Ectodermal cell (in vitro differentiated cells): ENCODE results near the gene KLHL26.

ENCODE experiments used
- H3K27ac ChIP-seq: 2 replicates; pipeline ENCODE4 v1.7.0; 2013; ENCODE audit warnings: mild to moderate bottlenecking, low read depth, low read length; ENCODE audit not compliant: insufficient read depth, poor library complexity, severe bottlenecking
- H3K27me3 ChIP-seq: 2 replicates; pipeline ENCODE4 v1.7.0; 2013; ENCODE audit warnings: mild to moderate bottlenecking, low read length; ENCODE audit not compliant: insufficient read depth, control insufficient read depth, poor library complexity, severe bottlenecking
- H3K36me3 ChIP-seq: one replicate; pipeline ENCODE4 v1.7.0; 2013; ENCODE audit warnings: low read length; ENCODE audit not compliant: control insufficient read depth, insufficient read depth
- H3K4me1 ChIP-seq: one replicate; pipeline ENCODE4 v1.7.0; 2013; ENCODE audit warnings: low read length; ENCODE audit not compliant: control insufficient read depth, insufficient read depth
- H3K4me3 ChIP-seq: 2 replicates; pipeline ENCODE4 v1.7.0; 2013; ENCODE audit warnings: low read depth, low read length, control low read depth; ENCODE audit not compliant: insufficient read depth
- H3K9me3 ChIP-seq: 2 replicates; pipeline ENCODE4 v1.7.0; 2013; ENCODE audit warnings: mild to moderate bottlenecking, low read length, moderate library complexity; ENCODE audit not compliant: control insufficient read depth
- WGBS, 2 experiments: methylation state at CpG; one replicate each; pipeline ENCODE4 v1.1.7; 2013; ENCODE audit warnings: missing lambda C conversion rate in 2 of 2; 5-methylcytosine and 5-hydroxymethylcytosine counted together

Gene KLHL26

GRCh38 chr19:18687740-18688465 is 51.1 kb downstream of the KLHL26 start:
- H3K27ac ChIP-seq: no peak overlapping the region
- 95% methylated on average over 16 of the region's 16 CpGs for WGBS, 2 experiments
- peaks cover 9% of the 10 kb centered on the region for H3K4me1 ChIP-seq

GRCh38 chr19:18696023-18696422 is 59.2 kb downstream of the KLHL26 start:
- WGBS, 2 experiments: 95 to 96% methylated on average over 12 of the region's 12 CpGs
- Histone ChIP-seq H3K4me3 (no peak overlapping the region), H3K27ac (no peak overlapping the region), H3K9me3 (no peaks in the 10 kb centered on the region), H3K4me1 (peaks cover 12% of the 10 kb centered on the region), H3K36me3 (no peaks in the 10 kb centered on the region), H3K27me3 (no peaks in the 10 kb centered on the region)

More at GRCh38 chr19:18687740-18688465, 51.1 kb downstream of the KLHL26 start:
- Histone ChIP-seq H3K9me3 (no peaks in the 10 kb centered on the region), H3K4me3 (no peak overlapping the region), H3K36me3 (no peaks in the 10 kb centered on the region), H3K27me3 (no peaks in the 10 kb centered on the region)

- H3K27ac ChIP-seq: no peak overlapping the region
- no peaks in the 10 kb centered on the region for H3K36me3 ChIP-seq
- H3K4me1 ChIP-seq: peaks cover 13% of the 10 kb centered on the region
- H3K4me3 ChIP-seq: no peak overlapping the region
- no peaks in the 10 kb centered on the region for H3K9me3 ChIP-seq
- WGBS, 2 experiments: 93 to 94% methylated on average over 3 of the region's 3 CpGs
- no peaks in the 10 kb centered on the region for H3K27me3 ChIP-seq
Measured at GRCh38 chr19:18697680-18698079, 60.9 kb downstream of the KLHL26 start.

- H3K4me3 ChIP-seq: no peak overlapping the region
Measured at GRCh38 chr19:18698321-18699167, 61.7 kb downstream of the KLHL26 start.

GRCh38 chr19:18699403-18700054 is 62.7 kb downstream of the KLHL26 start:
- Histone ChIP-seq H3K4me1 (peaks cover 13% of the 10 kb centered on the region), H3K9me3 (no peaks in the 10 kb centered on the region), H3K27ac (no peak overlapping the region), H3K4me3 (no peak overlapping the region), H3K27me3 (no peaks in the 10 kb centered on the region), H3K36me3 (no peaks in the 10 kb centered on the region)
- 75 to 80% methylated on average over 14 of the region's 14 CpGs for WGBS, 2 experiments

More at GRCh38 chr19:18698321-18699167, 61.7 kb downstream of the KLHL26 start:
- peaks cover 13% of the 10 kb centered on the region for H3K4me1 ChIP-seq
- no peaks in the 10 kb centered on the region for H3K27me3 ChIP-seq
- H3K27ac ChIP-seq: no peak overlapping the region
- WGBS, 2 experiments: 94 to 95% methylated on average over 18 of the region's 18 CpGs
- no peaks in the 10 kb centered on the region for H3K9me3 ChIP-seq
- no peaks in the 10 kb centered on the region for H3K36me3 ChIP-seq

GRCh38 chr19:18700501-18701249 is 63.8 kb downstream of the KLHL26 start:
- peak overlapping the region; percentile 55 for H3K27ac ChIP-seq
- WGBS, 2 experiments: 5 to 6% methylated on average over 35 of the region's 35 CpGs
- H3K36me3 ChIP-seq: no peaks in the 10 kb centered on the region
- peaks cover 13% of the 10 kb centered on the region for H3K4me1 ChIP-seq
- no peaks in the 10 kb centered on the region for H3K27me3 ChIP-seq
- H3K9me3 ChIP-seq: no peaks in the 10 kb centered on the region
- H3K4me3 ChIP-seq: peak overlapping the region; percentile 24

- 62 to 68% methylated on average over 7 of the region's 7 CpGs for WGBS, 2 experiments
- Histone ChIP-seq H3K27me3 (no peaks in the 10 kb centered on the region), H3K4me3 (peak overlapping the region; percentile 24), H3K36me3 (no peaks in the 10 kb centered on the region), H3K4me1 (peaks cover 13% of the 10 kb centered on the region), H3K27ac (no peak overlapping the region), H3K9me3 (no peaks in the 10 kb centered on the region)
Measured at GRCh38 chr19:18701250-18701608, 64.4 kb downstream of the KLHL26 start.

- no peak overlapping the region for H3K27ac ChIP-seq
- H3K4me1 ChIP-seq: peaks cover 10% of the 10 kb centered on the region
- no peaks in the 10 kb centered on the region for H3K36me3 ChIP-seq
- no peaks in the 10 kb centered on the region for H3K9me3 ChIP-seq
- H3K27me3 ChIP-seq: no peaks in the 10 kb centered on the region
- 94 to 95% methylated on average over 3 to 4 of the region's 4 CpGs for WGBS, 2 experiments
- H3K4me3 ChIP-seq: no peak overlapping the region
Measured at GRCh38 chr19:18704054-18704453, 67.2 kb downstream of the KLHL26 start.

GRCh38 chr19:18704971-18705370 is 68.1 kb downstream of the KLHL26 start:
- no peak overlapping the region for H3K4me3 ChIP-seq
- no peaks in the 10 kb centered on the region for H3K36me3 ChIP-seq

More at GRCh38 chr19:18704971-18705370, 68.1 kb downstream of the KLHL26 start:
- 93 to 95% methylated on average over 7 of the region's 7 CpGs for WGBS, 2 experiments
- Histone ChIP-seq H3K27me3 (no peaks in the 10 kb centered on the region), H3K4me1 (peaks cover 10% of the 10 kb centered on the region), H3K27ac (no peak overlapping the region), H3K9me3 (no peaks in the 10 kb centered on the region)
